Cardiac fibroblast (primary cell): ENCODE results near the gene STRA8.

ENCODE experiments used
- DNase-seq, 2 donors: peaks; one replicate each; pipeline versions ENCODE4 v3.0.0 to v3.0.0-alpha.2; 2010; ENCODE audit warnings: low read depth in 2 of 2
- H3K4me3 ChIP-seq, 2 donors: replicated peaks in 1 of 2; 1 replicate in 1 of 2; 2 replicates in 1 of 2; pipeline ENCODE4 v1.5.1; 2011; ENCODE audit warnings: low read depth in 2 of 2, low read length in 2 of 2, mild to moderate bottlenecking in 2 of 2, moderate library complexity in 1 of 2
- CTCF ChIP-seq: IDR thresholded peaks from one replicate; pipeline ENCODE4 v1.5.1; 2011; ENCODE audit warnings: low read depth, mild to moderate bottlenecking, low read length, inconsistent platforms

STRA8 gene

GRCh38 chr7:135253851-135254771 lies 20.5 kb downstream of the STRA8 start:
- no peak for TF ChIP-seq CTCF
- H3K4me3 ChIP-seq: no peak overlapping the region
- peak; percentile 73 to 75 for DNase-seq

DNA sequence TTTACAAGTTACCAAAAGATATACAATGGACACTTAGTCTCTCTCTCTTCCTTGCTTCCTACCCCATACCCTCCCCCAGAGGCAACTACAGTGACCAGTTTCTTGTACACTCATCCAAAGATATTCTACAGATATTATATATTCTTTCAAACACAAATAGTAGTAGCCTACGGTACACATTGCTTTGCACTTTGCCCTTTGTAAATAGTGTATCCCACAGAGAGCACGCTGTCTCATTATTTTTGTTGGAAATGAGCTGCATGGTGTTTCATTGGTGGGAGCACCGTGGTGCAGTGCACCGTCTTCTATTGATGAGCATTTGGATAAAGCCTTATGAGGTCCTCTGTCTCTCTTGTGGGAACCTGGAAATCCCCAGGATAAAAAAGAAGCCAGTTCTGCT lies 24.2 kb downstream of the STRA8 start:
- no peak overlapping the region for H3K4me3 ChIP-seq
- DNase-seq: no peak
- no peak for TF ChIP-seq CTCF

DNA sequence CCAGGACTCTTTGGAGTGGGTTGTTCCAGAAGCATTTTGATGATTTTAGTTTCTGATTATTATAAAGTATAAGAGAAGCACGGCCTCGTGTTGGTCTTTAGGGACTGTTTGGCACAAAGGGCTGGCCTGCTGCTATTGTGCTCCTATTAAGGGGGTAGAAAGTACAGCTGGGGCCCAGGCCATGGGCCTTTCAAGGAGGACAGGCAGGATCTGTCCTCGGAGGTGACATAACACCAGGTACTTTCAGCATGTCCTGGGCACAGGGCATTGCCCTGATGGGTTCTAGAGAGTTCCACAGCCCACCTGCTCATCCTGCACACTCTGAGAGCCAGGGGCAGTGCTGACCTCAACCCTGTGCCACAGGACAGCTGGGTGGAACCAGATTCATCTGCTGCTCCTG lies 24.9 kb downstream of the STRA8 start:
- DNase-seq: no peak
- no peak for TF ChIP-seq CTCF
- no peak overlapping the region for H3K4me3 ChIP-seq

DNA sequence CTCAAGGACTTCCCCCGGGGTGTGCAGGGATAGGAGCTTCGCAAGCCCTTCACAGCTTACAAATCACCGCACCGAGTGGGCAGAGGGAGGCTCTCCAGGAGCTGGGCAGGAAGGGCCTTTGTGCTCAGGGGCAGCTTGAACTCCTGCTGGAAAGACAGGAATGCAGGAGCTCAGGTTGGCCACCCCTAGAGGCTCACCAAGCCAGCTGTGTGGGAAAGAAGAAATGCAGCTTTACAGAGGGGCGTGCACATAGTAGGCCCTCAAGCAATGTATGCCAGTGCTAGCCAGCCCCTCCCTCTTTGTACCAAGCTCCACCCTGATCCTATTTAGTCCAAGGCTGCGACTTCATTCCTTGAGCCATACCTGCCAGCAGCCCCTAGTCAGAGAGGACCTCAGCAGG lies 26.1 kb downstream of the STRA8 start:
- no peak overlapping the region for H3K4me3 ChIP-seq
- DNase-seq: no peak
- TF ChIP-seq CTCF: no peak

- DNase-seq: peak in 1 of 2 donors; percentile 44
- no peak overlapping the region for H3K4me3 ChIP-seq
- no peak for TF ChIP-seq CTCF
These were observed 26.8 kb downstream of the STRA8 start for GRCh38 chr7:135260470-135260869.

GRCh38 chr7:135260930-135261721 lies 27.5 kb downstream of the STRA8 start:
- no peak for TF ChIP-seq CTCF
- H3K4me3 ChIP-seq: no peak overlapping the region
- DNase-seq: peak in 1 of 2 donors; percentile 46
